DND-41 (cell line): ENCODE data around the gene NTMT2.

ENCODE experiments used
- EZH2 ChIP-seq: IDR thresholded peaks from 3 replicates; pipeline ENCODE4 v1.6.1; 2012; ENCODE audit warnings: borderline replicate concordance, low read depth, mild to moderate bottlenecking, moderate library complexity, low read length, inconsistent platforms; ENCODE audit not compliant: severe bottlenecking
- TF ChIP-seq, protein P1 (sequence below): IDR thresholded peaks from 2 replicates; pipeline ENCODE4 v1.5.1; 2012; ENCODE audit warnings: borderline replicate concordance, low read length, moderate library complexity, mild to moderate bottlenecking; ENCODE audit not compliant: poor library complexity, severe bottlenecking; ENCODE audit errors: extremely low read depth

DNA sequence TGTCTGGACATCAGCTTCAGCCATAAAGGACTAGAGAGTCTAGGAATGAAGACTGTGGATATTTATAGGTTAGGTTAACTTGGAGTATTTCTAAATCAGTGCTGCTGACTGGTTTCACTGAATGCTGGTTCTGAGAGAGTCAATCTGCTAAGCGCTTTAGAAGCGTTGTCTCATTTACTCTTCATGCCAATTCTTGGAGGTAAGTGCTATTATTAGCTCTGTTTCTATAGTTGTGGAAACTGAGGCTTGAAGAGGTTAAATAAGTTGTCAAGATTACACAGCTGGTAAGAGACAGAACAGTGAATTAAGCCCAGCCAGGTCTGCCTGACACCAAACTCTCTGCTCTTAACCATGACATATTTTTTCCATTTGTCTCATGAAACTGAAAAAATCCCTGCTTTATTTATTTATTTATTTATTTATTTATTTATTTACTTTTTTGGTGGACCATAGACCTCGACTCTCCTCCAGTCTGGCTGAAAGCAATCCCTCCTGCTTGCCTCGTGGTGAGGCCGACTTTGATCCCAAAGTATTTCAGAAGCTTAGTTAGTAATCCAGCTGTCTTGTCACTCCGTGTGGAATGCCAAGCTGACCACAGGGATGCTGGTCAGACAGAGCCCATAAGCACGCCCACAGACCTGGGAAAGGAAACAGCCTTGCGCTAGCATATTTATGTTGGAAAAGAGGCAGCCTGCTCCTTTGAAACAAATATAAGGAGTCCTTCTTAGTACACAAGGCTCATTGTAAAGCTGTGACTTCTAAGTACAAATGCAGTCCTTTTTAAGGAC, 16.9 kb downstream of the NTMT2 start:
- TF ChIP-seq, protein P1, sequence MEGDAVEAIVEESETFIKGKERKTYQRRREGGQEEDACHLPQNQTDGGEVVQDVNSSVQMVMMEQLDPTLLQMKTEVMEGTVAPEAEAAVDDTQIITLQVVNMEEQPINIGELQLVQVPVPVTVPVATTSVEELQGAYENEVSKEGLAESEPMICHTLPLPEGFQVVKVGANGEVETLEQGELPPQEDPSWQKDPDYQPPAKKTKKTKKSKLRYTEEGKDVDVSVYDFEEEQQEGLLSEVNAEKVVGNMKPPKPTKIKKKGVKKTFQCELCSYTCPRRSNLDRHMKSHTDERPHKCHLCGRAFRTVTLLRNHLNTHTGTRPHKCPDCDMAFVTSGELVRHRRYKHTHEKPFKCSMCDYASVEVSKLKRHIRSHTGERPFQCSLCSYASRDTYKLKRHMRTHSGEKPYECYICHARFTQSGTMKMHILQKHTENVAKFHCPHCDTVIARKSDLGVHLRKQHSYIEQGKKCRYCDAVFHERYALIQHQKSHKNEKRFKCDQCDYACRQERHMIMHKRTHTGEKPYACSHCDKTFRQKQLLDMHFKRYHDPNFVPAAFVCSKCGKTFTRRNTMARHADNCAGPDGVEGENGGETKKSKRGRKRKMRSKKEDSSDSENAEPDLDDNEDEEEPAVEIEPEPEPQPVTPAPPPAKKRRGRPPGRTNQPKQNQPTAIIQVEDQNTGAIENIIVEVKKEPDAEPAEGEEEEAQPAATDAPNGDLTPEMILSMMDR, result no peak
- no peak for TF ChIP-seq EZH2
